ENCODE data around the gene ZBED1. TPM values are rescaled to one million over a fixed set of nuclear protein-coding genes. Genes with fewer than 3 reads are reported as not detected.

ZBED1 gene
- total and polyA plus RNA-seq, 9 of the 15 experiments (the other 6 are each of a cell fraction or from before 2014, with no cell fraction given), result 0.61 to 27.6 (median 13.9) TPM

GRCh38 chrX:2451501-2452316 lies 49.1 kb downstream of the ZBED1 start (continued):
- TF ChIP-seq ZZZ3 (IDR thresholded peaks at IDR 0.05) (no peak), RREB1 (CRISPR knock-in tag; IDR thresholded peaks at IDR 0.05) (no peak), NFATC3 (IDR thresholded peaks at IDR 0.05) (peak; percentile 26), RFX1 (IDR thresholded peaks at IDR 0.05) (peak; percentile 33; the same call in 1 of the 2 replicates), TEAD4 (IDR thresholded peaks at IDR 0.05; ENCODE audit: low read length) (peak; percentile 75), TEAD4 (CRISPR knock-in tag; IDR thresholded peaks at IDR 0.05; ENCODE audit: borderline replicate concordance) (no peak), SOX6 (IDR thresholded peaks at IDR 0.05) (0 out of 2 replicates have a peak, but pooled peaks have one; percentile 49), SRSF1 (IDR thresholded peaks at IDR 0.05; ENCODE audit: low read depth, low read length) (no peak), CBX8 (IDR thresholded peaks at IDR 0.05; ENCODE audit: borderline replicate concordance, extremely low read depth, low read depth, low read length, poor library complexity, severe bottlenecking) (no peak), REST (IDR thresholded peaks at IDR 0.05; ENCODE audit: borderline replicate concordance) (peak; percentile 22), REST (CRISPR knock-in tag; IDR thresholded peaks at IDR 0.05; ENCODE audit: low read depth) (no peak)
